Upper lobe of left lung (tissue), 4 donors: ENCODE measurements around the gene BCL2A1.

ENCODE experiments used
- POLR2A ChIP-seq, 4 donors: fragments of 450-650 bp; IDR thresholded peaks; one replicate each; pipeline ENCODE4 v1.5.1; 2016 to 2017; ENCODE audit warnings: antibody characterized with exemption in 4 of 4, mild to moderate bottlenecking in 2 of 4
- TF ChIP-seq, protein P1 (sequence below), 6 experiments: fragments of 450-650 bp in 4 of 6; fragments of 200-600 bp in 2 of 6; sonication (generic) in 2 of 6; IDR thresholded peaks; one replicate each; pipeline ENCODE4 v1.5.1; 2016 to 2019; ENCODE audit warnings: antibody characterized with exemption in 6 of 6

DNA sequence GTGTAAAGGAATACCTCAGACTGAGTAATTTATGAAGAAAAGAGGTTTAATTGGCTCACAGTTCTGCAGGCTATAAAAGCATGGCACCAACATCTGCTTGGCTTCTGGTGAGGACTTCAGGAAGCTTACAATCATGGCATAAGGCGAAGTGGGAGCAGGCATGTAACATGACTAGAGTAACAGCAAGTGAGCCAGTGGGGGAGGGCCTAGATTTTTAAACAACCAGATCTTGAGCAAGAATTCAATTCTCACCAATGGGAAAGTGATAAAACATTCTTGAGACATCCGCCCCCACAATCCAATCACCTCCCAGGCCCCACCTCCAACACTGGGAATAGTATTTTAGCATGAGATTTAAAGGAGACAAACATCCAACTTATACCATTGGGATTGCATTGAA lies 44.2 kb upstream of the BCL2A1 start:
- TF ChIP-seq, protein P1, sequence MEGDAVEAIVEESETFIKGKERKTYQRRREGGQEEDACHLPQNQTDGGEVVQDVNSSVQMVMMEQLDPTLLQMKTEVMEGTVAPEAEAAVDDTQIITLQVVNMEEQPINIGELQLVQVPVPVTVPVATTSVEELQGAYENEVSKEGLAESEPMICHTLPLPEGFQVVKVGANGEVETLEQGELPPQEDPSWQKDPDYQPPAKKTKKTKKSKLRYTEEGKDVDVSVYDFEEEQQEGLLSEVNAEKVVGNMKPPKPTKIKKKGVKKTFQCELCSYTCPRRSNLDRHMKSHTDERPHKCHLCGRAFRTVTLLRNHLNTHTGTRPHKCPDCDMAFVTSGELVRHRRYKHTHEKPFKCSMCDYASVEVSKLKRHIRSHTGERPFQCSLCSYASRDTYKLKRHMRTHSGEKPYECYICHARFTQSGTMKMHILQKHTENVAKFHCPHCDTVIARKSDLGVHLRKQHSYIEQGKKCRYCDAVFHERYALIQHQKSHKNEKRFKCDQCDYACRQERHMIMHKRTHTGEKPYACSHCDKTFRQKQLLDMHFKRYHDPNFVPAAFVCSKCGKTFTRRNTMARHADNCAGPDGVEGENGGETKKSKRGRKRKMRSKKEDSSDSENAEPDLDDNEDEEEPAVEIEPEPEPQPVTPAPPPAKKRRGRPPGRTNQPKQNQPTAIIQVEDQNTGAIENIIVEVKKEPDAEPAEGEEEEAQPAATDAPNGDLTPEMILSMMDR (IDR thresholded peaks at IDR 0.05), result no peak
- TF ChIP-seq POLR2A (IDR thresholded peaks at IDR 0.05), result no peak
